ENCODE results near the gene PEX6. TPM values are rescaled to one million over a fixed set of nuclear protein-coding genes. Genes with fewer than 3 reads are reported as not detected.

PEX6 gene
- polyA plus RNA-seq, 3 donors: 10.6 to 16.2 (median 15.5) TPM

GRCh38 chr6:43013843-43014433, 35.0 kb upstream of the PEX6 start, which contains the start of the genes KLHDC3 and MEA1:
KLHDC3 (plus strand) TSS chr6:43014249; CDS start chr6:43017193, 2,944 bp downstream.
MEA1 (minus strand) TSS chr6:43013946; CDS start chr6:43013813, 133 bp downstream.
- no peak for TF ChIP-seq CTCF (IDR thresholded peaks at IDR 0.05)
- Mint-ChIP-seq H3K27me3 (ENCODE audit: low read depth in 3 of 3) (peaks cover 0 to 3% (median 3%) of the 10 kb centered on the region in 3 donors), H3K27ac (peak within 1 kb of the TSS; percentile 80 to 95 (median 91)), H3K9me3 (no peaks in the 10 kb centered on the region), H3K4me1 (peaks cover 39% of the 10 kb centered on the region), H3K36me3 (peaks cover 47 to 53% of the 10 kb centered on the region in 2 donors), H3K4me3 (peak within 1 kb of the TSS; percentile 91 to 98)
- Histone ChIP-seq H3K4me1 (ENCODE audit: control insufficient read depth in 1 of 2, insufficient read depth in 2 of 2, low read length in 2 of 2) (peaks cover 38 to 41% of the 10 kb centered on the region in 2 donors), H2AFZ (ENCODE audit: insufficient read depth, low read depth, low read length, poor library complexity, severe bottlenecking) (peak within 1 kb of the TSS; percentile 92), H4K20me1 (ENCODE audit: insufficient read depth, low read length) (peaks cover 44% of the 10 kb centered on the region), H3K27ac (ENCODE audit: low read depth in 1 of 2, low read length in 2 of 2) (peak within 1 kb of the TSS in 1 of 2 donors; percentile 71), H3K9ac (ENCODE audit: insufficient read depth, low read length, poor library complexity, severe bottlenecking) (peak within 1 kb of the TSS; percentile 71), H3K79me2 (ENCODE audit: insufficient read depth, low read length) (peaks cover 59% of the 10 kb centered on the region), H3K9me3 (replicated peaks in 1 of 2; ENCODE audit: control insufficient read depth in 1 of 2, insufficient read depth in 1 of 2, low read length in 2 of 2) (no peaks in the 10 kb centered on the region), H3K4me2 (replicated peaks; ENCODE audit: extremely low read depth, low read length, poor library complexity, severe bottlenecking) (peak within 1 kb of the TSS; percentile 96), H3K27me3 (ENCODE audit: control insufficient read depth in 2 of 2, insufficient read depth in 2 of 2, low read length in 2 of 2) (no peaks in the 10 kb centered on the region), H3K4me3 (replicated peaks in 1 of 3; ENCODE audit: low read depth in 2 of 3, low read length in 3 of 3) (peak within 1 kb of the TSS; percentile 69 to 96 (median 73)), H3K36me3 (replicated peaks in 1 of 2; ENCODE audit: control insufficient read depth in 1 of 2, insufficient read depth in 2 of 2, low read length in 2 of 2) (peaks cover 54 to 55% of the 10 kb centered on the region in 2 donors)
- intact Hi-C loops (cut with micrococcal nuclease): loop anchor here (2.0 to 10.0 kb wide), 4 partner anchors 37 to 501 kb away; partner anchors contain the start of genes KLC4 (in 2 of the 2), MRPL2 (in 2 of the 2), PEX6 (in 2 of the 2) and LRRC73 (in 1 of the 2)
- WGBS (ENCODE audit: insufficient coverage): under 1% methylated on average over 47 of the region's 51 CpGs
- peak; percentile 99 for DNase-seq

- Histone ChIP-seq H3K4me1 (ENCODE audit: control insufficient read depth in 1 of 2, insufficient read depth in 2 of 2, low read length in 2 of 2) (peaks cover 38 to 41% of the 10 kb centered on the region in 2 donors), H3K27ac (ENCODE audit: low read depth in 1 of 2, low read length in 2 of 2) (peak overlapping the region in 1 of 2 donors; percentile 59), H3K79me2 (ENCODE audit: insufficient read depth, low read length) (peaks cover 59% of the 10 kb centered on the region), H3K4me2 (replicated peaks; ENCODE audit: extremely low read depth, low read length, poor library complexity, severe bottlenecking) (peak overlapping the region; percentile 96), H3K36me3 (replicated peaks in 1 of 2; ENCODE audit: control insufficient read depth in 1 of 2, insufficient read depth in 2 of 2, low read length in 2 of 2) (peaks cover 55% of the 10 kb centered on the region in 2 donors), H3K9me3 (replicated peaks in 1 of 2; ENCODE audit: control insufficient read depth in 1 of 2, insufficient read depth in 1 of 2, low read length in 2 of 2) (no peaks in the 10 kb centered on the region), H3K4me3 (replicated peaks in 1 of 3; ENCODE audit: low read depth in 2 of 3, low read length in 3 of 3) (peak overlapping the region; percentile 64 to 96 (median 73)), H2AFZ (ENCODE audit: insufficient read depth, low read depth, low read length, poor library complexity, severe bottlenecking) (peak overlapping the region; percentile 92), H3K27me3 (ENCODE audit: control insufficient read depth in 2 of 2, insufficient read depth in 2 of 2, low read length in 2 of 2) (no peaks in the 10 kb centered on the region), H3K9ac (ENCODE audit: insufficient read depth, low read length, poor library complexity, severe bottlenecking) (peak overlapping the region; percentile 71), H4K20me1 (ENCODE audit: insufficient read depth, low read length) (peaks cover 39% of the 10 kb centered on the region)
- Mint-ChIP-seq H3K9me3 (no peaks in the 10 kb centered on the region), H3K27ac (peak overlapping the region; percentile 76 to 95 (median 91)), H3K4me1 (peaks cover 39% of the 10 kb centered on the region), H3K36me3 (peaks cover 47 to 53% of the 10 kb centered on the region in 2 donors), H3K4me3 (peak overlapping the region; percentile 91 to 98), H3K27me3 (ENCODE audit: low read depth in 3 of 3) (peaks cover 0 to 3% (median 3%) of the 10 kb centered on the region in 3 donors)
- no peak for TF ChIP-seq CTCF (IDR thresholded peaks at IDR 0.05)
- intact Hi-C loops (cut with micrococcal nuclease): loop anchor here (5.0 to 10.0 kb wide), 3 partner anchors 36 to 502 kb away; partner anchors contain the start of genes PEX6 (in 2 of the 2), LRRC73 (in 1 of the 2), POLR1C (in 1 of the 2) and YIPF3 (in 1 of the 2)
- 3% methylated on average over 22 of the region's 25 CpGs for WGBS (ENCODE audit: insufficient coverage)
- peak in 2 of 3 donors; percentile 6 to 18 for DNase-seq
These were observed 34.3 kb upstream of the PEX6 start for GRCh38 chr6:43013097-43013842.

All from CD14-positive monocyte (primary cell).